NCI-H524 (cell line): ENCODE measurements around the gene AMPD1.

Experiments used
- DNase-seq, 2 experiments: peaks; one replicate each; lab custom pipeline; 2025; lab: John Stamatoyannopoulos, UW

The AMPD1 gene

DNA sequence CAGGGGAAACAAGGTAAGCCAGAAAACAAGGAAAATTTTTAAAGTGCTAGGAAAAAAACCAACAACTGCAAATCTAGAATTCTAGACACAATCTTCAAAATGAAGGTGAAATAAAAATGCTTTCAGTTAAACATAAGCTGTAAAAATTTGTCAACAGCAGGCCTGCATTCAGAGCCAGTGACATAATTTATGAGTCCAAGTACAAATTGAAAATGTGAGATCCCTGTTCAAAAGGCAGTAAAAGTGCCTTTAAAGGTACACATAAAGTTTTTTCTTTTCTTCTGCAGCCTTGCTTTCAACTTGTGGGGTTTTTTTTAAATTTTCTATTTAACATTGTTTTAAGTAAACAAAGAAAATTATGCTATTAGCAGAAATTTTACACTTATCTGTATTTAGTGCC lies 62.9 kb downstream of the AMPD1 start:
- DNase-seq, result no peak

DNA sequence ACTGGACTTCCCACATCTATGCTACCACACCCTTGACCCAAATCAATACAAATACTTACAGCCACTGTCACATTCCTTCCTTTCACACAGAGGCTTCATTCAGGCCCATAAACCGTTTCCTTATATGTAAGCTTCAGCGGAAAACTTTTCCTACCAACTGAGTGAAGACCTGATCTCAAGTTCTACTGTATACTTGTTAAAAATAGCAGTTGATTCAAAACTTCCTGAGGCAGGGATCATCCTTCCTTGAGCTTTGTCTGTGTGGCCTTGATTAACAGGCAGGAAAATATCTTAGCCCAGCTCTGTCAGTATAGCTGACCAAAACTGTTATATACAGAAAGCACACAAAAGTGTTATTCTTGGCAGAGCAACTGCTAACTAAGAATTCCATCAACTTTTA lies 68.2 kb downstream of the AMPD1 start:
- no peak for DNase-seq

DNA sequence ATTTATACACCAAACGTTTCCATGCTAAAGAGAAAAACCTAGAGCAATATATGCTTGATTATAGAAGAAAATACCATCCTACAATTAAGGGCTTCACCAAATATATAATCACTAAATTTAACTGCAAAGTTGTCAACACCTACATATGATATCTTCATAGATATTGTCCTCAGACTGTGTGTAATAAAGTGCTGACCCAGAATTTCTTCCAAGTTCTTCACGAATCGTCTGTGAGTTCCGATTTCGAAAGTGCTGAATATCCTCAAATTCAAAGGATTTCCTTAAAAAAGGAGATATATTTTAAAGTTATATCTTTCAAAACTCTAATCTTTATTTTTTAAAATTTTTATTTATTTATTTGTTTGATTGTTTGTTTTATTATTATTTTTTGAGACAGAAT lies 72.0 kb downstream of the AMPD1 start:
- no peak for DNase-seq
